NCI-H2081 (cell line): Measurements from ENCODE around the gene ACP7.
"Not testable (repeated sequence)": the region's sequence is repeated elsewhere in the genome, so short reads cannot be mapped to it uniquely, and the experiment has no call there.

Source experiments
- DNase-seq, 2 experiments: peaks; one replicate each; lab custom pipeline; 2025; lab: John Stamatoyannopoulos, UW

Gene ACP7

GRCh38 chr19:39132344-39132969 is 48.3 kb downstream of the ACP7 start:
- no peak for DNase-seq

- DNase-seq: no peak
Measured at GRCh38 chr19:39133431-39134270, 49.5 kb downstream of the ACP7 start.

- no peak for DNase-seq
Measured at GRCh38 chr19:39135701-39136100, 51.5 kb downstream of the ACP7 start.

- DNase-seq: no peak
Measured at GRCh38 chr19:39136225-39136940, 52.2 kb downstream of the ACP7 start.

GRCh38 chr19:39137131-39137530 is 53.0 kb downstream of the ACP7 start:
- no peak for DNase-seq

- peak; percentile 55 to 87 for DNase-seq
Measured at GRCh38 chr19:39138221-39139211, 54.3 kb downstream of the ACP7 start.

- DNase-seq: no peak
Measured at GRCh38 chr19:39139305-39139874, 55.2 kb downstream of the ACP7 start.

- DNase-seq: no peak
Measured at GRCh38 chr19:39139971-39140453, 55.8 kb downstream of the ACP7 start.

GRCh38 chr19:39140594-39140993 is 56.4 kb downstream of the ACP7 start:
- DNase-seq: no peak

GRCh38 chr19:39141929-39142328 is 57.8 kb downstream of the ACP7 start:
- DNase-seq: no peak

GRCh38 chr19:39142630-39143029 is 58.5 kb downstream of the ACP7 start:
- DNase-seq: no peak

GRCh38 chr19:39143757-39144289 is 59.7 kb downstream of the ACP7 start:
- DNase-seq: not testable (repeated sequence)

- no peak for DNase-seq
Measured at GRCh38 chr19:39144290-39145071, 60.3 kb downstream of the ACP7 start.

- no peak for DNase-seq
Measured at GRCh38 chr19:39145180-39145953, 61.2 kb downstream of the ACP7 start.

- DNase-seq: no peak
Measured at GRCh38 chr19:39146091-39146490, 61.9 kb downstream of the ACP7 start.

- DNase-seq: no peak
Measured at GRCh38 chr19:39146686-39147450, 62.7 kb downstream of the ACP7 start.

GRCh38 chr19:39147480-39147879 is 63.3 kb downstream of the ACP7 start:
- no peak for DNase-seq

- no peak for DNase-seq
Measured at GRCh38 chr19:39148939-39149529, 64.9 kb downstream of the ACP7 start.
